PC-3 (cell line): ENCODE measurements around the gene TCF12. TPM values are rescaled to one million over a fixed set of nuclear protein-coding genes. Genes with fewer than 3 reads are reported as not detected.
A peak's percentile ranks its signal among the peaks of the same experiment; 100 is the strongest.

ENCODE experiments used
- ATAC-seq: fragments of 200-7000 bp; cut with Tn5 transposase; 2 replicates; pipeline ENCODE4 v1.9.1; 2020; ENCODE audit warnings: mild to moderate bottlenecking, moderate library complexity
- BruUV-seq: library from RNA; stranded (reverse); fragments of 400-500 nt; replicated peaks from 2 replicates; lab custom pipeline; 2021; lab: Mats Ljungman, UMichigan
- CTCF ChIA-PET: fragments of 300-600 bp; sonication (Branson Sonifier 250); formaldehyde crosslinking; loops from one replicate; lab custom pipeline; 2022; ENCODE audit warnings: antibody characterized with exemption; lab: Charles Lee
- POLR2A ChIA-PET: fragments of 300-600 bp; sonication (Branson Sonifier 250); formaldehyde crosslinking; loops from one replicate; lab custom pipeline; 2022; ENCODE audit warnings: antibody characterized with exemption; ENCODE audit not compliant: unreplicated experiment; lab: Charles Lee
- DNase-seq: peaks from one replicate; pipeline ENCODE4 v3.0.0-alpha.2; 2015
- H2AFZ ChIP-seq: fragments of 300-600 bp; sonication (generic); 2 replicates; pipeline ENCODE4 v1.6.0; 2016; ENCODE audit warnings: antibody characterized with exemption, low read length
- H3F3A ChIP-seq: fragments of 300-600 bp; sonication (generic); one replicate; pipeline ENCODE4 v1.6.0; 2017; ENCODE audit warnings: antibody characterized with exemption, low read length, control low read depth, mild to moderate bottlenecking; ENCODE audit not compliant: unreplicated experiment
- H3K27ac ChIP-seq: fragments of 300-600 bp; sonication (generic); 2 replicates; pipeline ENCODE4 v1.5.1; 2016; ENCODE audit warnings: mild to moderate bottlenecking, low read length
- H3K27me3 ChIP-seq: fragments of 300-600 bp; sonication (generic); 2 replicates; pipeline ENCODE4 v1.6.1; 2016; ENCODE audit warnings: low read length, mixed read lengths
- H3K36me3 ChIP-seq: fragments of 300-600 bp; sonication (generic); 2 replicates; pipeline ENCODE4 v1.6.1; 2016; ENCODE audit warnings: low read depth, mixed run types, low read length, mixed read lengths
- H3K4me1 ChIP-seq: fragments of 300-600 bp; sonication (generic); 2 replicates; pipeline ENCODE4 v1.5.1; 2016; ENCODE audit warnings: low read length; ENCODE audit not compliant: insufficient read depth
- H3K4me2 ChIP-seq: fragments of 300-600 bp; sonication (generic); 2 replicates; pipeline ENCODE4 v1.6.0; 2016; ENCODE audit warnings: low read length
- H3K4me3 ChIP-seq: fragments of 300-600 bp; sonication (generic); 2 replicates; pipeline ENCODE4 v1.5.1; 2016; ENCODE audit warnings: mild to moderate bottlenecking, low read length, mixed read lengths
- H3K79me2 ChIP-seq: fragments of 300-600 bp; sonication (generic); 2 replicates; pipeline ENCODE4 v1.6.1; 2017; ENCODE audit warnings: low read length, mixed read lengths
- H3K9ac ChIP-seq: fragments of 300-600 bp; sonication (generic); 2 replicates; pipeline ENCODE4 v1.6.0; 2016; ENCODE audit warnings: mild to moderate bottlenecking, low read length
- H3K9me2 ChIP-seq: fragments of 300-600 bp; sonication (generic); replicated peaks from 2 replicates; pipeline ENCODE4 v1.6.1; 2016; ENCODE audit warnings: mixed run types, low read length, mixed read lengths
- H3K9me3 ChIP-seq: fragments of 300-600 bp; sonication (generic); 2 replicates; pipeline ENCODE4 v1.6.1; 2016; ENCODE audit warnings: low read length, mixed read lengths
- H4K20me1 ChIP-seq: fragments of 300-600 bp; sonication (generic); 2 replicates; pipeline ENCODE4 v1.6.1; 2016; ENCODE audit warnings: low read length, mixed read lengths
- EZH2 ChIP-seq: fragments of 300-600 bp; sonication (generic); IDR thresholded peaks from one replicate; pipeline ENCODE4 v1.6.1; 2017; ENCODE audit warnings: antibody characterized with exemption, mild to moderate bottlenecking, low read length; ENCODE audit not compliant: unreplicated experiment
- EZH2phosphoT487 ChIP-seq: fragments of 300-600 bp; sonication (generic); IDR thresholded peaks from 2 replicates; pipeline ENCODE4 v1.6.1; 2018; ENCODE audit warnings: mild to moderate bottlenecking, antibody characterized with exemption, low read length, borderline replicate concordance
- intact Hi-C: fragments of 100-400 bp; cut with micrococcal nuclease; formaldehyde crosslinking; loops from 2 replicates; pipeline ENCODE4 v1.9.0; 2023
- total RNA-seq: library from RNA; depleted of rRNA; stranded (reverse); fragments of >200 nt; gene quantifications from 2 replicates; pipeline ENCODE4 v1.2.3, GENCODE V29; 2014
- TF ChIP-seq, protein P1 (sequence below): fragments of 300-600 bp; sonication (generic); conservative IDR thresholded peaks from 2 replicates; pipeline ENCODE4 v1.5.1; 2017; ENCODE audit warnings: antibody characterized with exemption, low read depth, mild to moderate bottlenecking, low read length

Gene TCF12
- total RNA-seq, 1 experiment from 2014 or later = 103 TPM

DNA sequence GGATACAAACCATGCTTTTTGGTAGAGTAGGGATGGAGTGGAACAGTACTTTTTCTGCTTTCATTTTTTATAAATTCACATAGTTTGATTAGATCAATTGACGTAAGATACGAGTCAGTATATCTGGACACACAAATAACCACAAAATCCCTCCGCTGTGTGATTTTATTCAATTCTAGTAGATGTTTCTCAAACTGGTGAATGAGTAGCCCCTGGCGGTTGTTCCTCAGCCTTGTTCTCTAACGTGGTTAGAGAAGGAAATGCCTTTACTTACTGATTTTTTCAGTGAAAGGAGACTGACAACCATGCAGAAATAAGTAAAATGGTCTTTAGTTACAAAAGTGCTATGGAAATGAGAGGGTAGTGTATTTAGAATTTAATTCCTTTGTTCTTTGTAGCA, 161.0 kb downstream of the TCF12 start:
- Histone ChIP-seq H3K27ac (no peak overlapping the region), H3K79me2 (no peaks in the 10 kb centered on the region), H4K20me1 (no peaks in the 10 kb centered on the region), H3K4me1 (peaks cover 6% of the 10 kb centered on the region), H3K4me3 (no peak overlapping the region), H3K9me2 (no peaks in the 10 kb centered on the region), H3K4me2 (no peak overlapping the region), H3K9me3 (no peaks in the 10 kb centered on the region), H3K9ac (no peak overlapping the region), H3F3A (no peaks in the 10 kb centered on the region), H2AFZ (no peak overlapping the region), H3K36me3 (no peaks in the 10 kb centered on the region), H3K27me3 (no peaks in the 10 kb centered on the region)
- CTCF ChIA-PET = no interaction called here
- ATAC-seq = no peak
- TF ChIP-seq, protein P1, sequence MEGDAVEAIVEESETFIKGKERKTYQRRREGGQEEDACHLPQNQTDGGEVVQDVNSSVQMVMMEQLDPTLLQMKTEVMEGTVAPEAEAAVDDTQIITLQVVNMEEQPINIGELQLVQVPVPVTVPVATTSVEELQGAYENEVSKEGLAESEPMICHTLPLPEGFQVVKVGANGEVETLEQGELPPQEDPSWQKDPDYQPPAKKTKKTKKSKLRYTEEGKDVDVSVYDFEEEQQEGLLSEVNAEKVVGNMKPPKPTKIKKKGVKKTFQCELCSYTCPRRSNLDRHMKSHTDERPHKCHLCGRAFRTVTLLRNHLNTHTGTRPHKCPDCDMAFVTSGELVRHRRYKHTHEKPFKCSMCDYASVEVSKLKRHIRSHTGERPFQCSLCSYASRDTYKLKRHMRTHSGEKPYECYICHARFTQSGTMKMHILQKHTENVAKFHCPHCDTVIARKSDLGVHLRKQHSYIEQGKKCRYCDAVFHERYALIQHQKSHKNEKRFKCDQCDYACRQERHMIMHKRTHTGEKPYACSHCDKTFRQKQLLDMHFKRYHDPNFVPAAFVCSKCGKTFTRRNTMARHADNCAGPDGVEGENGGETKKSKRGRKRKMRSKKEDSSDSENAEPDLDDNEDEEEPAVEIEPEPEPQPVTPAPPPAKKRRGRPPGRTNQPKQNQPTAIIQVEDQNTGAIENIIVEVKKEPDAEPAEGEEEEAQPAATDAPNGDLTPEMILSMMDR = no peak
- TF ChIP-seq EZH2 (no peak), EZH2phosphoT487 (no peak)
- no peak for DNase-seq
- POLR2A ChIA-PET = no interaction called here
- BruUV-seq = no TSS peak
- intact Hi-C loops = no loop called here

DNA sequence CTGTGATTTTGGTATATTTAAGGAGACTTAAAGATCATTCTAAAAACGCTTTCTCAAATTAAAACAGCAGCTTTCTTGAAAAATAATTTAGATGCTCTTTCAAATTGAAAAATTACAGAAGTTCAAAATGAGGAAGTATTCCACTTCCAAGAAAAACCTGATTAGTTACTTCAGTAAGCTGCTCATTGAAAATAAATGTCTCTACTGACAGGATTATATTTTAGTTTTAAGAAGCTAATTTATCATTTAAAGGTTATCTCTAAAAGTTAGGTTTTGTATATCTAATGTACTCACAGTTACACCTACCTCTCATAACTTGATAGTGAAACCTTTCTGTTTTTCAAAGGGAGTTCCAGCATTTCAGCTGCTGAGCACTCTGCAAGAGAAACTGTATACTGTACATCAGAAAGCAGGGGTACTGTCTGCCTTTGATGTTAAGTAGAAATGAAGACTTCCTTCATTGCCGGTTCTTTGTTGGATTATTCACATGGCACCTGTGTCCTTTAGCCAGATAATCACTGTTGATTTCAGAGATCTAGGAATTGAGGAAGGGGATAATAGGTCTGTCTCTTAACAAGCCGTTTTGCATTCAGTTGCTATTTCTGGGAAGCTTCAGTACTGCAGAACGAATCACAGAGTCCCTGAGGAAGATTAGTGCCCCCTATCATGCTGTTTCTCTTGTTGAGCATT, 161.6 kb downstream of the TCF12 start:
- intact Hi-C loops = no loop called here
- no peak overlapping the region for H3K4me2 ChIP-seq
- no peak for TF ChIP-seq EZH2
- no peak for TF ChIP-seq EZH2phosphoT487
- TF ChIP-seq, protein P1 = no peak
- H4K20me1 ChIP-seq = no peaks in the 10 kb centered on the region
- H2AFZ ChIP-seq = no peak overlapping the region
- H3K4me1 ChIP-seq = peaks cover 9% of the 10 kb centered on the region
- H3K9ac ChIP-seq = no peak overlapping the region
- DNase-seq (no peak), ATAC-seq (no peak)
- no peaks in the 10 kb centered on the region for H3K79me2 ChIP-seq
- ChIA-PET POLR2A (no interaction called here), CTCF (no interaction called here)
- no peaks in the 10 kb centered on the region for H3K9me2 ChIP-seq
- no peak overlapping the region for H3K27ac ChIP-seq
- no peaks in the 10 kb centered on the region for H3K9me3 ChIP-seq
- no peaks in the 10 kb centered on the region for H3K36me3 ChIP-seq
- H3F3A ChIP-seq = no peaks in the 10 kb centered on the region
- no TSS peak for BruUV-seq
- H3K4me3 ChIP-seq = no peak overlapping the region
- no peaks in the 10 kb centered on the region for H3K27me3 ChIP-seq

DNA sequence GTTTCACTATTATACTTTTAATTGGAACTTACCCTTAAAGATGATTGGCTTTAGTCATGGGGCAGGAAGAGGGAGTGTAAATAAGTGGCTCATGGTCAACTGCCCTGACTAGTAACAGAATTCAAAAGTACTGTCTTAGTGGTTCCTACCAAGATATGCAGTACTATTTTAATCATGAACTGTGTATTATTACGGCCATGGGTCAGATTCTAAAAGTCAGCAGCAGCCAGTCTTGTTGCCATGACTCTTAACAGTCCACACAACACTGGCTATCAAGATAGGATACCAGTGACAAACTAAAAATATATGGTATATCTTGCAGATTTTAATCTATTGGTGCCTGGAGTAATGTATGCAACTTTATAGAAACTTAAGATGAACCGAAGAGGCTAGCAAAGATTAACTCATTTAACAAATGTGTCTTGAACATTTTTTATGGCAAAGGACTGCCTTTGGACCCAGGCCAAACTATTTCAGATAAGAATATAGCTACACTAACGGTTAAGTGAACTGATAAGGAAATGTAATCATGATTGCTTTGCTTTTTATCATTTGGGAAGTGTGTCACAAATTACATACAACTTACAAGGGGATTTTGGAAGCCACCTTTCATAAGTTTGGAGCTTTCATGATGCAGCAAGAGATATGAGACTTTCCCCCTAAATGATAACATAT, 163.7 kb downstream of the TCF12 start:
- no peaks in the 10 kb centered on the region for H3K36me3 ChIP-seq
- H3K9ac ChIP-seq = no peak overlapping the region
- no peaks in the 10 kb centered on the region for H3K9me2 ChIP-seq
- H3K27ac ChIP-seq = no peak overlapping the region
- no peaks in the 10 kb centered on the region for H3K27me3 ChIP-seq
- POLR2A ChIA-PET = no interaction called here
- no peaks in the 10 kb centered on the region for H3F3A ChIP-seq
- no peak overlapping the region for H3K4me3 ChIP-seq
- CTCF ChIA-PET = no interaction called here
- no peaks in the 10 kb centered on the region for H4K20me1 ChIP-seq
- H2AFZ ChIP-seq = no peak overlapping the region
- ATAC-seq (peak; percentile 58), DNase-seq (peak; percentile 5)
- H3K4me1 ChIP-seq = peaks cover 16% of the 10 kb centered on the region
- BruUV-seq = no TSS peak
- H3K4me2 ChIP-seq = no peak overlapping the region
- H3K79me2 ChIP-seq = no peaks in the 10 kb centered on the region
- no peaks in the 10 kb centered on the region for H3K9me3 ChIP-seq
- intact Hi-C loops = no loop called here
- no peak for TF ChIP-seq EZH2
- TF ChIP-seq, protein P1 = no peak
